ENCODE results near the gene CCT3.

DNA sequence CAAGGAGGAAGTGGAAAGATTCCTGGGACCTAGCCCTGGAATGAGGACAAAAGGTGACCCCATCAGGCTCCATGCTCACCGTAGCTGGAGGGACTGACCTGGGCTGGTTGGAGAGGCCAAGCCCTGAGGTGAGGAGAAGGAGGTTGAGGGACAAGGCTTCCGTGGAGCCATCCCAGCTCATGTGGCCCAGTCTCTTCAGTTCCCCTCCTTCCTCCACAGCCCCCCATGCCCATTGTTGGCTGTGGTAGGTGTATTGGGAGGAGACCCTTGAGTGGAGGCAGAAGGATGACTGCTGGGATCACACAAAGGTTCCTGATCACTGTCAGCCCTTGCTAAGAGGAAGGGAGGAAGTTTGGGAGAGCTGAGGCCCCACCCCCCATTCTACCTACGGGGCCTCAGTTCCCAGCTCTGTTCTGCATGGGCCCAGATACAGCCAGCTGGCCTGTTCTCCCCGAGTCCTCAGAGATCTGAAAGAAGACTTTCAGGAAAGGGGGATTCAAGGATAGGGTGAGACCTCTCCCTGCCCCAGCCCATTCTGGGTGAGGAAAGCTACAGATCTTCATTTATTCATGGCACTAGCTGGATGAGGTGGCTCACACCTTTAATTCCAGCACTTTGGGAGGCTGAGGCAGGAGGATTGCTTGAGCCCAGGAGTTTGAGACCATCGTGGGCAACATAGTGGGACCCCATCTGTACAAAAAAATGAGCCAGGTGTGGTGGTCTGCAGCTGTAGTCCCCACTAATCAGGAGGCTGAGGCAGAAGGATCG is 48.2 kb upstream of the CCT3 start:
- TF ChIP-seq, protein P1, sequence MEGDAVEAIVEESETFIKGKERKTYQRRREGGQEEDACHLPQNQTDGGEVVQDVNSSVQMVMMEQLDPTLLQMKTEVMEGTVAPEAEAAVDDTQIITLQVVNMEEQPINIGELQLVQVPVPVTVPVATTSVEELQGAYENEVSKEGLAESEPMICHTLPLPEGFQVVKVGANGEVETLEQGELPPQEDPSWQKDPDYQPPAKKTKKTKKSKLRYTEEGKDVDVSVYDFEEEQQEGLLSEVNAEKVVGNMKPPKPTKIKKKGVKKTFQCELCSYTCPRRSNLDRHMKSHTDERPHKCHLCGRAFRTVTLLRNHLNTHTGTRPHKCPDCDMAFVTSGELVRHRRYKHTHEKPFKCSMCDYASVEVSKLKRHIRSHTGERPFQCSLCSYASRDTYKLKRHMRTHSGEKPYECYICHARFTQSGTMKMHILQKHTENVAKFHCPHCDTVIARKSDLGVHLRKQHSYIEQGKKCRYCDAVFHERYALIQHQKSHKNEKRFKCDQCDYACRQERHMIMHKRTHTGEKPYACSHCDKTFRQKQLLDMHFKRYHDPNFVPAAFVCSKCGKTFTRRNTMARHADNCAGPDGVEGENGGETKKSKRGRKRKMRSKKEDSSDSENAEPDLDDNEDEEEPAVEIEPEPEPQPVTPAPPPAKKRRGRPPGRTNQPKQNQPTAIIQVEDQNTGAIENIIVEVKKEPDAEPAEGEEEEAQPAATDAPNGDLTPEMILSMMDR (IDR thresholded peaks at IDR 0.05; ENCODE audit: borderline replicate concordance, extremely low read depth, low read length, poor library complexity, severe bottlenecking), result no peak
- no peak for TF ChIP-seq EZH2 (IDR thresholded peaks at IDR 0.05; ENCODE audit: borderline replicate concordance, low read depth, low read length, severe bottlenecking)

Data from DND-41 (cell line).